ENCODE data around the gene HTD2.
A peak's percentile ranks its signal among the peaks of the same experiment; 100 is the strongest.
"Not testable (repeated sequence)": the region's sequence is repeated elsewhere in the genome, so short reads cannot be mapped to it uniquely, and the experiment has no call there.

Gene HTD2

DNA sequence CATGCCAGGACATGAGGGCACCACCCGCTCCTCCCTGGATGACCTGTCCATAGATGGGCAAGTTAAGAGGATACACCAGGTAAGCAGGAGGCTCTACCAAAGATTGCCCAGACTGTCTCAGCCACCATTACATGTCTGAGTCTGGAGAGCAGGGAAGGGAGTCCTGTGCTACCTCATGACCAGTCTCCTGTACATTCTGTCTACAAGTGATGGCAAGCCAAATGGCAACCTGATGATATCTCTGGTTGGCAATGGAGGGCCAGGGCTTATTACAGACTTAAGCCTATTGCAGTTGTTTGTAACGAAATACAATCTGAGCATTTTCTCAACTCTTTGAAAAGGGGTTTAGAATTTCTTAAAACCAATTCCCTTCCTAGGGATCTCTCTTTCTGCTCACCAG, 37.0 kb upstream of the HTD2 start:
- no peak for DNase-seq (ENCODE audit: low read depth)
- H3K4me3 ChIP-seq (ENCODE audit: control insufficient read depth, low read depth, low read length), result no peak overlapping the region
- TF ChIP-seq, protein P1, sequence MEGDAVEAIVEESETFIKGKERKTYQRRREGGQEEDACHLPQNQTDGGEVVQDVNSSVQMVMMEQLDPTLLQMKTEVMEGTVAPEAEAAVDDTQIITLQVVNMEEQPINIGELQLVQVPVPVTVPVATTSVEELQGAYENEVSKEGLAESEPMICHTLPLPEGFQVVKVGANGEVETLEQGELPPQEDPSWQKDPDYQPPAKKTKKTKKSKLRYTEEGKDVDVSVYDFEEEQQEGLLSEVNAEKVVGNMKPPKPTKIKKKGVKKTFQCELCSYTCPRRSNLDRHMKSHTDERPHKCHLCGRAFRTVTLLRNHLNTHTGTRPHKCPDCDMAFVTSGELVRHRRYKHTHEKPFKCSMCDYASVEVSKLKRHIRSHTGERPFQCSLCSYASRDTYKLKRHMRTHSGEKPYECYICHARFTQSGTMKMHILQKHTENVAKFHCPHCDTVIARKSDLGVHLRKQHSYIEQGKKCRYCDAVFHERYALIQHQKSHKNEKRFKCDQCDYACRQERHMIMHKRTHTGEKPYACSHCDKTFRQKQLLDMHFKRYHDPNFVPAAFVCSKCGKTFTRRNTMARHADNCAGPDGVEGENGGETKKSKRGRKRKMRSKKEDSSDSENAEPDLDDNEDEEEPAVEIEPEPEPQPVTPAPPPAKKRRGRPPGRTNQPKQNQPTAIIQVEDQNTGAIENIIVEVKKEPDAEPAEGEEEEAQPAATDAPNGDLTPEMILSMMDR (conservative IDR thresholded peaks at IDR 0.05; ENCODE audit: control insufficient read depth, insufficient read depth, low read depth, low read length), result no peak

DNA sequence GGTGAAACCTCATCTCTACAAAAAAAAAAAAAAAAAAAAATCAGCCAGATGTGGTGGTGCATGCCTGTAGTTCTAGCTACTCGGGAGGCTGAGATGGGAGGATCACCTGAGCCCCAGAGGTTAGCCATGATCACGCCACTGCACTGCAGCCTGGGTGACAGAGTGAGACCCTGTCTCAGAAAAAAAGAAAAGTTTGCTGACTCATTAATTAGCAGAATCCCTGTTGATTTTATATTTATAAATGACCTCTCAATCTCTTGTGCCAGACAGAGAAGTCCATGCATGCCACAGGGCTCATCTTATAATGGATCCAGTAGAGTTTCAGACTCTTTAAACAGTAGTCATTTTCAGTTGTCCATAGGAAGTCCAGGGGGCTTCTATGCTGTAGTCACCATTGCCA, 35.8 kb upstream of the HTD2 start:
- TF ChIP-seq, protein P1 (conservative IDR thresholded peaks at IDR 0.05; ENCODE audit: control insufficient read depth, insufficient read depth, low read depth, low read length), result no peak
- H3K4me3 ChIP-seq (ENCODE audit: control insufficient read depth, low read depth, low read length), result no peak overlapping the region
- no peak for DNase-seq (ENCODE audit: low read depth)

DNA sequence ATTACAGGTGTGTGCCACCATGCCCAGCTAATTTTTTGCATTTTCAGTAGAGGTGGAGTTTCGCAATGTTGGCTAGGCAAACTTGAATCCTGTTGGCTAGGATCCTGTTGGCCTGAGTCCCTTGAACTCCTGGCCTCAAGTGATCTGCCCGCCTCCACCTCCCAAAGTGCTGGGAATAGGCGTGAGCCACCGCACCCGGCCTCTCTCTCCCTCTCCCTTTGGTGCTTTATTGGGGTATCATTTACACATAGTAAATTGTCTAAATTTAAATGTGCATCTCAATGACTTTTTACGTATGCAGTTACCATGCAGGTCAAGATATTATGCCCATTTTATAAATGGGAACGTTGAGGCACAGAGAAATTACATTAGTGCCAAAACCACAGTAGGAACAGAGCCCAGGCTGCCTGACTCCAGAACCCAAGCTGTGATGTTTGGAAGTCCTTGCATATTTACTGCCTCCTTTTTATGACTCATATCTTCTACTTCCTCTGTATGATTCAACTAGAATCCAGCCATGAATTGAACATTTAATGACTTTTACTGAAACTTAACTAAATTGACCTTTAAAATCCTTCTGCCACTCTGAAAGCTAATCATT, 34.3 kb upstream of the HTD2 start:
- TF ChIP-seq, protein P1 (conservative IDR thresholded peaks at IDR 0.05; ENCODE audit: control insufficient read depth, insufficient read depth, low read depth, low read length), result no peak
- H3K4me3 ChIP-seq (ENCODE audit: control insufficient read depth, low read depth, low read length), result no peak overlapping the region
- peak; percentile 93 for DNase-seq (ENCODE audit: low read depth)

DNA sequence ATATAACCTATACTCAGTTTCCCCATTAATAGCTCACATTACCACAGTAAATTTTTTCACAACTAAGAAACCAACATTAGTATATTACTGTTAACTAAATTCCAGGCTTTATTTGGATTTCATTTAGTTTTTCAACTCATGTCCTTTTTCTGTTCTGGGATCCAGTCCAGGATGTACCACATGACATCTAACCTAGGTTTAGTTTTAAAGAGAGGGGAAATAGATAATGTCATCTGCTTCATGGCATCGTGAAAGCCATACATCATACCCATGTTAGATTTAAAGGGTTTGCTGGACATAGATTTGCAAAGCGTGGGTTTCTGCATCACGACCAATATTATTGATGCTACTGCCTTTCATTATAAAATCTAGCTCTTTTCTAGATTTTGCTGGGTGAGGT, 33.4 kb upstream of the HTD2 start:
- TF ChIP-seq, protein P1 (conservative IDR thresholded peaks at IDR 0.05; ENCODE audit: control insufficient read depth, insufficient read depth, low read depth, low read length), result no peak
- H3K4me3 ChIP-seq (ENCODE audit: control insufficient read depth, low read depth, low read length), result no peak overlapping the region
- DNase-seq (ENCODE audit: low read depth), result peak; percentile 45

DNA sequence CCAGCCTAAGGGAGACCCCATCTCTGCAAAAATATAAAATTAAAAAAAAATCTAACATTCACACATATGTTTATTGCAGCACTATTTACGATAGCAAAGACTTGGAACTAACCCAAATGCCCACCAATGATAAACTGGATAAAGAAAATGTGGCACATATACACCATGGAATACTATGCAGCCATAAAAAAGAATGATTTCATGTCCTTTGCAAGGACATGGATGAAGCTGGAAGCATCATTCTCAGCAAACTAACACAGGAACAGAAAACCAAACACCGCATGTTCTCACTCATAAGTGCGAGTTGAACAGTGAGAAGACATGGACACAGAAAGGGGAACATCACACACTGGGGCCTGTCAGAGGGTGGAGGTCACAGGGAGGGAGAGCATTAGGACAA, 33.0 kb upstream of the HTD2 start:
- not testable (repeated sequence) for H3K4me3 ChIP-seq (ENCODE audit: control insufficient read depth, low read depth, low read length); DNase-seq (ENCODE audit: low read depth)

DNA sequence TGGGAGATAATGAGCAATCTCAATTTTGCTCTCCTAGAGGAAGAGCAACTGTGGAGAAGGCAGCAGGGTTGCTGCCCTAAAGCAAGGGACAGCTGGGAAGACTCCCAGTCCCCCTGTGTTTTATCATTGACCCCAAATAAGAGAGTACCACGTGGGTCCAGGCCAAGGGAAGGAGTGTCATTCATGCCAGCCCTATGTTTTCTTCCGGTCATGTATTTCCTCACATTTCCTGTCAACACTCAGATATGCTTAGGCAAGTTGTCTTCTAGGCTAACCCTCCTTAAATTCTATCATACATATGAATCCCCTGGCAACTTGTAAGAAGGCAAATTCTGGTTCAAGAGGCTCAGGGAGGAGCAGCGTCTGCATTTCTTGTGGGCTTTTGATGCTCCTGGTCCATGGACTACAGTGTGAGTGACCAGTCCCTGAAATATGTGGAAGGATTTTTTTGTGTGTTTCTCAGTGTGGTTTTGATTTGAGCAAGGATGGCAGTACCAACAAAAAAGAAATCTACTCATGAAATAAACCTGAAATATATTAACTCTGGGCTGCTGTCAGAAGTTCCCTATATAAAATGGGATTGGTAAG, 32.2 kb upstream of the HTD2 start:
- H3K4me3 ChIP-seq (ENCODE audit: control insufficient read depth, low read depth, low read length), result no peak overlapping the region
- no peak for DNase-seq (ENCODE audit: low read depth)
- TF ChIP-seq, protein P1 (conservative IDR thresholded peaks at IDR 0.05; ENCODE audit: control insufficient read depth, insufficient read depth, low read depth, low read length), result no peak

DNA sequence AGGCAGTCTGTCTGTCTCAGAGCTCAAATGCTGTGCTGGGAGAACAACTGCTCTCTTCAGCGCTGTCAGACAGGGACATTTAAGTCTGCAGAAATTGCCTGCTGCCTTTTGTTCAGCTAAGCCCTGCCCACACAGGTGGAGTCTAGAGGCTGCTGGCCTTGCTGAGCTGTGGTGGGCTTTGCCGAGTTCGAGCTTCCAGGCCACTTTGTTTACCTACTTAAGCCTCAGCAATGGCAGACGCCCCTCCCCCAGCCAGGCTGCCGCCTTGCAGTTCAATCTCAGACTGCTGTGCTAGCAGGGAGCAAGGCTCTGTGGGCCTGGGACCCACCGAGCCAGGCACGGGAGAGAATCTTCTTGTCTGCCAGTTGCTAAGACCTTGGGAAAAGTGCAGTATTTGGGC, 25.3 kb upstream of the HTD2 start:
- H3K4me3 ChIP-seq (ENCODE audit: control insufficient read depth, low read depth, low read length), result no peak overlapping the region
- TF ChIP-seq, protein P1 (conservative IDR thresholded peaks at IDR 0.05; ENCODE audit: control insufficient read depth, insufficient read depth, low read depth, low read length), result no peak
- DNase-seq (ENCODE audit: low read depth), result no peak

All from fibroblast of mammary gland (primary cell).